Calu3 (cell line): ENCODE data around the gene TEDC1. TPM values are rescaled to one million over a fixed set of nuclear protein-coding genes. Genes with fewer than 3 reads are reported as not detected.

Experiments
- BruUV-seq: library from RNA; stranded (reverse); fragments of 400-500 nt; replicated peaks from 2 replicates; lab custom pipeline; 2021; lab: Mats Ljungman, UMichigan
- CTCF ChIA-PET: fragments of 300-600 bp; sonication (Branson Sonifier 250); formaldehyde crosslinking; loops from one replicate; lab custom pipeline; 2022; ENCODE audit warnings: antibody characterized with exemption; lab: Charles Lee
- DNase-seq: peaks from one replicate; pipeline ENCODE4 v3.0.0; 2022
- H3K27ac Mint-ChIP-seq: one replicate; pipeline ENCODE4 v1.8.0; 2022; ENCODE audit warnings: mixed read lengths; ENCODE audit not compliant: unreplicated experiment
- H3K27me3 Mint-ChIP-seq: one replicate; pipeline ENCODE4 v1.8.0; 2022; ENCODE audit warnings: mixed read lengths; ENCODE audit not compliant: unreplicated experiment
- H3K36me3 Mint-ChIP-seq: one replicate; pipeline ENCODE4 v1.8.0; 2022; ENCODE audit warnings: mild to moderate bottlenecking, moderate library complexity, mixed read lengths; ENCODE audit not compliant: insufficient read depth, unreplicated experiment
- H3K4me1 Mint-ChIP-seq: one replicate; pipeline ENCODE4 v1.8.0; 2022; ENCODE audit warnings: mild to moderate bottlenecking, low read depth, mixed read lengths; ENCODE audit not compliant: unreplicated experiment
- H3K4me3 Mint-ChIP-seq: one replicate; pipeline ENCODE4 v1.8.0; 2022; ENCODE audit warnings: mild to moderate bottlenecking, low read depth, moderate library complexity, mixed read lengths; ENCODE audit not compliant: unreplicated experiment
- H3K9me3 Mint-ChIP-seq: one replicate; pipeline ENCODE4 v1.8.0; 2022; ENCODE audit warnings: low read depth, mixed read lengths; ENCODE audit not compliant: unreplicated experiment
- intact Hi-C: fragments of 100-400 bp; cut with micrococcal nuclease; formaldehyde crosslinking; loops from one replicate; pipeline ENCODE4 v1.10.0; 2022; ENCODE audit not compliant: unreplicated experiment
- total RNA-seq: library from RNA; stranded (reverse); gene quantifications from 2 replicates; pipeline ENCODE4 v1.2.3, GENCODE V29; 2022
- TF ChIP-seq, protein P1 (sequence below): fragments of 200-600 bp; IDR thresholded peaks from one replicate; pipeline ENCODE4 v1.8.0; 2022; ENCODE audit warnings: antibody characterized with exemption; ENCODE audit not compliant: unreplicated experiment

TEDC1 gene
- total RNA-seq, 1 experiment from 2014 or later: 33.7 TPM

GRCh38 chr14:105478398-105479251 lies 12.4 kb upstream of the TEDC1 start:
- no peaks in the 10 kb centered on the region for H3K27me3 Mint-ChIP-seq

GRCh38 chr14:105479431-105480158 lies 11.5 kb upstream of the TEDC1 start:
- Mint-ChIP-seq H3K27ac (peak overlapping the region; percentile 73), H3K4me3 (peak overlapping the region; percentile 34), H3K27me3 (no peaks in the 10 kb centered on the region), H3K36me3 (peaks cover 57% of the 10 kb centered on the region), H3K4me1 (peaks cover 35% of the 10 kb centered on the region), H3K9me3 (no peaks in the 10 kb centered on the region)
- CTCF ChIA-PET: no interaction called here
- intact Hi-C loops: no loop called here
- no peak for DNase-seq
- TSS peak; percentile 16 for BruUV-seq
- TF ChIP-seq, protein P1, sequence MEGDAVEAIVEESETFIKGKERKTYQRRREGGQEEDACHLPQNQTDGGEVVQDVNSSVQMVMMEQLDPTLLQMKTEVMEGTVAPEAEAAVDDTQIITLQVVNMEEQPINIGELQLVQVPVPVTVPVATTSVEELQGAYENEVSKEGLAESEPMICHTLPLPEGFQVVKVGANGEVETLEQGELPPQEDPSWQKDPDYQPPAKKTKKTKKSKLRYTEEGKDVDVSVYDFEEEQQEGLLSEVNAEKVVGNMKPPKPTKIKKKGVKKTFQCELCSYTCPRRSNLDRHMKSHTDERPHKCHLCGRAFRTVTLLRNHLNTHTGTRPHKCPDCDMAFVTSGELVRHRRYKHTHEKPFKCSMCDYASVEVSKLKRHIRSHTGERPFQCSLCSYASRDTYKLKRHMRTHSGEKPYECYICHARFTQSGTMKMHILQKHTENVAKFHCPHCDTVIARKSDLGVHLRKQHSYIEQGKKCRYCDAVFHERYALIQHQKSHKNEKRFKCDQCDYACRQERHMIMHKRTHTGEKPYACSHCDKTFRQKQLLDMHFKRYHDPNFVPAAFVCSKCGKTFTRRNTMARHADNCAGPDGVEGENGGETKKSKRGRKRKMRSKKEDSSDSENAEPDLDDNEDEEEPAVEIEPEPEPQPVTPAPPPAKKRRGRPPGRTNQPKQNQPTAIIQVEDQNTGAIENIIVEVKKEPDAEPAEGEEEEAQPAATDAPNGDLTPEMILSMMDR: no peak

More at GRCh38 chr14:105478398-105479251, 12.4 kb upstream of the TEDC1 start:
- Mint-ChIP-seq H3K36me3 (peaks cover 65% of the 10 kb centered on the region), H3K4me3 (no peak overlapping the region), H3K27ac (no peak overlapping the region), H3K4me1 (peaks cover 28% of the 10 kb centered on the region), H3K9me3 (no peaks in the 10 kb centered on the region)
- no peak for DNase-seq
- CTCF ChIA-PET: no interaction called here
- TF ChIP-seq, protein P1: no peak
- BruUV-seq: no TSS peak
- intact Hi-C loops: no loop called here

- no TSS peak for BruUV-seq
- CTCF ChIA-PET: interaction anchor here (0.6 to 1.8 kb wide), 10 partner anchors 8 to 179 kb away, joined by 3 to 43 read pairs (median 4); partner anchors contain the start of gene TEDC1
- DNase-seq: no peak
- TF ChIP-seq, protein P1: no peak
- H3K4me1 Mint-ChIP-seq: peaks cover 38% of the 10 kb centered on the region
- H3K27me3 Mint-ChIP-seq: no peaks in the 10 kb centered on the region
- peaks cover 60% of the 10 kb centered on the region for H3K36me3 Mint-ChIP-seq
- H3K4me3 Mint-ChIP-seq: peak overlapping the region; percentile 55
- H3K27ac Mint-ChIP-seq: peak overlapping the region; percentile 91
- intact Hi-C loops: no loop called here
- no peaks in the 10 kb centered on the region for H3K9me3 Mint-ChIP-seq
Observed at GRCh38 chr14:105480199-105480746, 10.8 kb upstream of the TEDC1 start.
